Naive thymus-derived CD8-positive, alpha-beta T cell (primary cell): Measurements from ENCODE around the gene SULT1E1. TPM values are rescaled to one million over a fixed set of nuclear protein-coding genes. Genes with fewer than 3 reads are reported as not detected.

Source experiments
- ATAC-seq, 2 donors: fragments of 150-1000 bp; cut with Tn5 transposase in 1 of 2; sonication (Bioruptor Pico), chemical (Tn5 transposase) in 1 of 2; 1 replicate in 1 of 2; 2 replicates in 1 of 2; pipeline ENCODE4 v1.10.0; 2021; ENCODE audit warnings: mild to moderate bottlenecking in 2 of 2, moderate library complexity in 2 of 2
- POLR2A ChIA-PET: fragments of 350-600 bp; sonication (Branson Sonifier 250); formaldehyde crosslinking; loops from one replicate; lab custom pipeline; 2021; ENCODE audit warnings: antibody characterized with exemption; lab: Charles Lee
- DNase-seq, 10 donors: peaks; one replicate each; pipeline versions ENCODE4 v3.0.0 to v3.0.0-alpha.2; 2020 to 2022
- H3K27ac Mint-ChIP-seq, 10 donors: one replicate each; pipeline ENCODE4 v1.8.0; 2020 to 2022; ENCODE audit warnings: mild to moderate bottlenecking in 10 of 10, mixed read lengths in 10 of 10, moderate library complexity in 4 of 10, inconsistent platforms in 1 of 10
- H3K27me3 Mint-ChIP-seq, 5 donors: one replicate each; pipeline ENCODE4 v1.8.0; 2021 to 2022; ENCODE audit warnings: mixed read lengths in 5 of 5
- H3K36me3 Mint-ChIP-seq, 3 donors: one replicate each; pipeline ENCODE4 v1.8.0; 2020 to 2022; ENCODE audit warnings: mixed read lengths in 3 of 3, mild to moderate bottlenecking in 2 of 3, inconsistent platforms in 1 of 3
- H3K4me1 Mint-ChIP-seq, 4 donors: one replicate each; pipeline ENCODE4 v1.8.0; 2021 to 2022; ENCODE audit warnings: mixed read lengths in 4 of 4
- H3K4me3 Mint-ChIP-seq, 10 donors: one replicate each; pipeline ENCODE4 v1.8.0; 2020 to 2022; ENCODE audit warnings: mild to moderate bottlenecking in 10 of 10, mixed read lengths in 10 of 10, moderate library complexity in 6 of 10, inconsistent platforms in 1 of 10
- H3K9me3 Mint-ChIP-seq, 9 donors: one replicate each; pipeline ENCODE4 v1.8.0; 2020 to 2022; ENCODE audit warnings: mixed read lengths in 9 of 9, mild to moderate bottlenecking in 3 of 9, inconsistent platforms in 1 of 9, moderate library complexity in 1 of 9
- polyA plus RNA-seq, 3 donors: library from polyadenylated mRNA; unstranded; fragments of 300-500 nt; fragmentation: Illumina TruSeq; gene quantifications; one replicate each; pipeline ENCODE4 v1.2.3, GENCODE V29; 2021
- total RNA-seq, 8 experiments: library from RNA in 2 of 8; stranded (reverse) in 2 of 8; gene quantifications; one replicate each; pipeline ENCODE4 v1.2.3 and lab custom pipeline; 2021 to 2026

The SULT1E1 gene
- total and polyA plus RNA-seq, 5 experiments from 2014 or later, result not detected

DNA sequence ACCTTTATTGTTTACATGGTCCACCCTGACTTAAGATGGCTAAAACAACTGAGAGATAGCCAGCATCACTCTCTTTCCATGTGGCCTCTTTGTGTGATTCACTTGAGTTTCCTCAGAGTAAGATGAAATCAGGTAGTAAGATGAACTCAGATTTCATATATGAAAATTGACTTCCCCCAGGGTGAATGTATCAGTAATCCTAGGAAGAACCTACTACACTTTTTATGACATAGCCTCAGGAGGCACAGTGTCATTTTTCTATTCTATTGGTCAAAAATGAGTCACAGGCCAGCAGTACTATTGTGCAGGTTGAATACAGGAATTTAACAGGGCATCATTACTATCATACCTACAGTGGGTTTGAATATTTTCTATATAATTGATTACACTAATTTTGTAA is 14.6 kb upstream of the SULT1E1 start:
- Mint-ChIP-seq H3K4me1 (no peaks in the 10 kb centered on the region), H3K9me3 (peaks cover 0 to 6% (median 0%) of the 10 kb centered on the region in 9 donors), H3K27me3 (peaks cover 0 to 2% (median 0%) of the 10 kb centered on the region in 5 donors), H3K36me3 (peaks cover 0 to 9% (median 3%) of the 10 kb centered on the region in 3 donors), H3K4me3 (no peak overlapping the region), H3K27ac (no peak overlapping the region)
- no peak for ATAC-seq
- POLR2A ChIA-PET, result no interaction called here
- no peak for DNase-seq

- POLR2A ChIA-PET, result no interaction called here
- no peaks in the 10 kb centered on the region for H3K36me3 Mint-ChIP-seq
- no peak for DNase-seq
- ATAC-seq, result no peak
- no peaks in the 10 kb centered on the region for H3K27me3 Mint-ChIP-seq
- H3K4me3 Mint-ChIP-seq, result no peak overlapping the region
- no peak overlapping the region for H3K27ac Mint-ChIP-seq
- no peaks in the 10 kb centered on the region for H3K4me1 Mint-ChIP-seq
- H3K9me3 Mint-ChIP-seq, result peaks cover 0 to 2% (median 0%) of the 10 kb centered on the region in 9 donors
Measured at GRCh38 chr4:69861756-69862155, 1.8 kb upstream of the SULT1E1 start.

- H3K4me3 Mint-ChIP-seq, result no peak overlapping the region
- no peak overlapping the region for H3K27ac Mint-ChIP-seq
- DNase-seq, result no peak
- H3K4me1 Mint-ChIP-seq, result no peaks in the 10 kb centered on the region
- peaks cover 0 to 4% (median 0%) of the 10 kb centered on the region in 3 donors for H3K36me3 Mint-ChIP-seq
- POLR2A ChIA-PET, result no interaction called here
- H3K27me3 Mint-ChIP-seq, result no peaks in the 10 kb centered on the region
- ATAC-seq, result no peak
- H3K9me3 Mint-ChIP-seq, result peaks cover 0 to 2% (median 0%) of the 10 kb centered on the region in 9 donors
Measured at GRCh38 chr4:69860521-69861298, 765 bp upstream of the SULT1E1 start.

DNA sequence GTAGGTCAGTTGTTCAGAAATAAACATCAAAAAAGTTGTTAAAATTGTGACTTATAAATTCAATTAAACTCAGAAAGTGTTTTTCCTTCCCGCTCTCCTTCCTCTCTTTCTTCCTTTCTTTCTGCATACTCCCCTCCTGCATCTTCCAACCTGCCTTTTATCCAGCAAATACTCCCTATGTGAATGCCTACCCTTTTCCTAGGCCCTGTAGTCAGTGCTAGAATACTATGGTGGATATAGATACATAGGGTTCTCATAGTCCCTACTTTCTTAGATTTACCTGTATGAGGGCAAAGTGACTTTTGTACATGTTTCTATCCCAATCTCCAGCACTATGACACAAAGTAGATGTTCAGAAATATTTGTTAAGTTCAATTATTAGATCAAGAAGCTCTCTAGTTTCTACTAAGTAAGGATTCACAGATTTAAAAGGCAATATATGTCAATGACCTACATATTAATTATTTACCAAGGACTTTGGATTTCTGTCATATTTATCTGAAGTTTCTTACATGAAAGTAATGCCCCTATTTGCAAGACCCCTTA is 732 bp downstream of the SULT1E1 start:
- POLR2A ChIA-PET, result no interaction called here
- no peaks in the 10 kb centered on the region for H3K9me3 Mint-ChIP-seq
- peaks cover 0 to 4% (median 0%) of the 10 kb centered on the region in 3 donors for H3K36me3 Mint-ChIP-seq
- no peak for ATAC-seq
- no peaks in the 10 kb centered on the region for H3K4me1 Mint-ChIP-seq
- no peak overlapping the region for H3K27ac Mint-ChIP-seq
- H3K27me3 Mint-ChIP-seq, result no peaks in the 10 kb centered on the region
- no peak for DNase-seq
- H3K4me3 Mint-ChIP-seq, result no peak overlapping the region

GRCh38 chr4:69858690-69859089 is 1.3 kb downstream of the SULT1E1 start:
- H3K36me3 Mint-ChIP-seq, result peaks cover 0 to 4% (median 0%) of the 10 kb centered on the region in 3 donors
- POLR2A ChIA-PET, result no interaction called here
- no peaks in the 10 kb centered on the region for H3K4me1 Mint-ChIP-seq
- H3K27ac Mint-ChIP-seq, result no peak overlapping the region
- H3K27me3 Mint-ChIP-seq, result no peaks in the 10 kb centered on the region
- DNase-seq (no peak), ATAC-seq (no peak)
- H3K9me3 Mint-ChIP-seq, result no peaks in the 10 kb centered on the region
- no peak overlapping the region for H3K4me3 Mint-ChIP-seq

GRCh38 chr4:69855822-69856221 is 4.1 kb downstream of the SULT1E1 start:
- no peak for ATAC-seq
- Mint-ChIP-seq H3K36me3 (peaks cover 0 to 10% (median 9%) of the 10 kb centered on the region in 3 donors), H3K27ac (no peak overlapping the region), H3K4me1 (no peaks in the 10 kb centered on the region), H3K27me3 (peaks cover 0 to 8% (median 0%) of the 10 kb centered on the region in 5 donors), H3K4me3 (no peak overlapping the region), H3K9me3 (peaks cover 0 to 13% (median 0%) of the 10 kb centered on the region in 9 donors)
- no peak for DNase-seq
- POLR2A ChIA-PET, result no interaction called here

DNA sequence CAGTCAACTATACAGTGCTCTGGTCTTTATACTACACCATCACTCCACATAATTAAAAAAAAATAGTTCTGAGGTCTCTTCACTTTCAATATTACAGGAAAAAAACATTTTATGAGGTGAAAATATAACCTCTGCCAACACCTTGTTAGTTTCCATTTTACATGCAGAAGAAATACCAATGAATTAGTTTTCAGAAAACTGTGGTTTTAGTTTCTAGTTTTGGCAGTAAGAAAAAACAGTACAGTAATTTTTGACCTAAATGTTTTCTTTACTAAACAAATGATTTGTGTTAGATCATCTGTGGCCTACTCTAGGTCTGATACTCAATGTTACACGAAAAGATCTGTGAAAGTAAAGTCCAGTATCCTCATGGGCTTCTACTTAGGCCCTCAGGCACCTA is 10.0 kb downstream of the SULT1E1 start:
- no peak for DNase-seq
- ATAC-seq, result no peak
- POLR2A ChIA-PET, result no interaction called here

DNA sequence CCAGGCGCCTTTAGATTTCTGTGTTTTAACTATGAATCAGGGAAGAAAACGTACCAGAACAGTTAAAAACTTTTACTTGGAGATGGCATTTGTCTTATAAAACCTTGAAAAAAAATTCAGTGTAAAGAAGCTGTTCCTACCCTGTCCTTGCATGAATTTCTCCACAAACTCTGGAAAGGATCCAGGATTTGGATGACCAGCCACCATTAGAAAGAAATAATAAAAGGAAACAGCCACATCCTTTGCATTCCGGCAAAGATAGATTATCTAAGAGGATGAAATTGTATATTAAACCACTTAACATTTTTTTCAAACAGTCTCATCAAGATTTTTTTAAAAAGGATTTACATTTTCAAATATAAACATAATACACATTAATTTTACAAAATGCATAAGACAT is 10.6 kb downstream of the SULT1E1 start:
- H3K27me3 Mint-ChIP-seq, result peaks cover 0 to 8% (median 0%) of the 10 kb centered on the region in 5 donors
- no peak for ATAC-seq

More for the DNA sequence above, 10.0 kb downstream of the SULT1E1 start:
- Mint-ChIP-seq H3K4me1 (no peaks in the 10 kb centered on the region), H3K36me3 (peaks cover 0 to 9% (median 5%) of the 10 kb centered on the region in 3 donors), H3K4me3 (no peak overlapping the region), H3K27ac (no peak overlapping the region), H3K27me3 (peaks cover 0 to 8% (median 0%) of the 10 kb centered on the region in 5 donors), H3K9me3 (peaks cover 0 to 13% (median 0%) of the 10 kb centered on the region in 9 donors)

GRCh38 chr4:69848028-69848427 is 11.9 kb downstream of the SULT1E1 start:
- POLR2A ChIA-PET, result no interaction called here
- Mint-ChIP-seq H3K36me3 (peaks cover 0 to 9% (median 5%) of the 10 kb centered on the region in 3 donors), H3K4me3 (no peak overlapping the region), H3K4me1 (peaks cover 0 to 6% (median 1%) of the 10 kb centered on the region in 4 donors), H3K27ac (no peak overlapping the region), H3K9me3 (peaks cover 0 to 10% (median 0%) of the 10 kb centered on the region in 9 donors), H3K27me3 (peaks cover 0 to 4% (median 0%) of the 10 kb centered on the region in 5 donors)
- no peak for DNase-seq
- no peak for ATAC-seq

More for the DNA sequence above, 10.6 kb downstream of the SULT1E1 start:
- DNase-seq, result no peak
- no peak overlapping the region for H3K27ac Mint-ChIP-seq
- peaks cover 0 to 13% (median 0%) of the 10 kb centered on the region in 9 donors for H3K9me3 Mint-ChIP-seq
- H3K4me3 Mint-ChIP-seq, result no peak overlapping the region
- H3K4me1 Mint-ChIP-seq, result no peaks in the 10 kb centered on the region
- peaks cover 0 to 9% (median 5%) of the 10 kb centered on the region in 3 donors for H3K36me3 Mint-ChIP-seq
- POLR2A ChIA-PET, result no interaction called here

- ATAC-seq (no peak), DNase-seq (no peak)
- Mint-ChIP-seq H3K4me3 (no peak overlapping the region), H3K4me1 (peaks cover 0 to 6% (median 1%) of the 10 kb centered on the region in 4 donors), H3K27me3 (no peaks in the 10 kb centered on the region), H3K36me3 (no peaks in the 10 kb centered on the region), H3K27ac (no peak overlapping the region), H3K9me3 (peaks cover 0 to 2% (median 0%) of the 10 kb centered on the region in 9 donors)
- POLR2A ChIA-PET, result no interaction called here
Measured at GRCh38 chr4:69843932-69844331, 16.0 kb downstream of the SULT1E1 start.

DNA sequence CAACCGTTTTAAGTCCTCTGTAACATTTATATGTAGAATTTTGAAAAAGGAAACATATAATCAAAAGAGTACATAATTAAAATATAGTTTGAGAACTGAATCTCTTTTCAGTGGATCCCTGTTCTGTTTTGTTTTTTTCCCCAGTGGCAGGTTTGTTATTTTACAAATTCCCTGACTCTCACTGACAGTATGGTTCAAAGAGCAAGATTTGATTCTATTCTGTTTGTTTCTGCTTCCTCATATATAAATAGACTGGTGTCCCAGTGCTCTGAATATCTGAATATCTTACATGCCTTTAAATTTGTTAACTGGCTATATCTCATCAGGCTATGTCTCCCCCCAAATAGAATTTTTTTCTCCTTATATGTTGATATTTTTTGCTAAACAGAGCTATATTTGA is 16.6 kb downstream of the SULT1E1 start:
- H3K27ac Mint-ChIP-seq, result no peak overlapping the region
- no peaks in the 10 kb centered on the region for H3K36me3 Mint-ChIP-seq
- no peak for ATAC-seq
- H3K9me3 Mint-ChIP-seq, result peaks cover 0 to 2% (median 0%) of the 10 kb centered on the region in 9 donors
- no peak overlapping the region for H3K4me3 Mint-ChIP-seq
- peaks cover 0 to 6% (median 1%) of the 10 kb centered on the region in 4 donors for H3K4me1 Mint-ChIP-seq
- DNase-seq, result no peak
- no peaks in the 10 kb centered on the region for H3K27me3 Mint-ChIP-seq
- POLR2A ChIA-PET, result no interaction called here

- H3K4me3 Mint-ChIP-seq, result no peak overlapping the region
- H3K36me3 Mint-ChIP-seq, result no peaks in the 10 kb centered on the region
- ATAC-seq (no peak), DNase-seq (no peak)
- no peaks in the 10 kb centered on the region for H3K27me3 Mint-ChIP-seq
- peaks cover 0 to 2% (median 0%) of the 10 kb centered on the region in 9 donors for H3K9me3 Mint-ChIP-seq
- no peak overlapping the region for H3K27ac Mint-ChIP-seq
- peaks cover 0 to 6% (median 1%) of the 10 kb centered on the region in 4 donors for H3K4me1 Mint-ChIP-seq
- POLR2A ChIA-PET, result no interaction called here
Measured at GRCh38 chr4:69838977-69839376, 21.0 kb downstream of the SULT1E1 start.

GRCh38 chr4:69836287-69836686 is 23.7 kb downstream of the SULT1E1 start:
- no peak for ATAC-seq
- peaks cover 7 to 14% (median 8%) of the 10 kb centered on the region in 4 donors for H3K4me1 Mint-ChIP-seq
- H3K4me3 Mint-ChIP-seq, result no peak overlapping the region
- no peaks in the 10 kb centered on the region for H3K36me3 Mint-ChIP-seq
- no peak overlapping the region for H3K27ac Mint-ChIP-seq
- POLR2A ChIA-PET, result no interaction called here
- no peaks in the 10 kb centered on the region for H3K9me3 Mint-ChIP-seq
- DNase-seq, result no peak
- peaks cover 0 to 4% (median 0%) of the 10 kb centered on the region in 5 donors for H3K27me3 Mint-ChIP-seq
